HCT116 (cell line): Measurements from ENCODE around the gene DPP6. TPM values are rescaled to one million over a fixed set of nuclear protein-coding genes. Genes with fewer than 3 reads are reported as not detected.

Experiments used
- ATAC-seq: fragments of 200-7000 bp; cut with Tn5 transposase; 2 replicates; pipeline ENCODE4 v1.9.1; 2020; ENCODE audit warnings: mild to moderate bottlenecking, moderate library complexity
- BruUV-seq: library from RNA; stranded (reverse); fragments of 400-500 nt; replicated peaks from 2 replicates; lab custom pipeline; 2021; lab: Mats Ljungman, UMichigan
- CTCF ChIA-PET: fragments of 300-600 bp; sonication (Branson Sonifier 250); formaldehyde crosslinking; loops from one replicate; lab custom pipeline; 2021; ENCODE audit warnings: antibody characterized with exemption; lab: Charles Lee
- POLR2A ChIA-PET: fragments of 300-600, 350-600 bp; sonication (Branson Sonifier 250); formaldehyde crosslinking; loops from one replicate; lab custom pipeline; 2021; ENCODE audit warnings: antibody characterized with exemption; lab: Charles Lee
- RAD21 ChIA-PET, 2 experiments: fragments of 300-600 bp; sonication (Branson Sonifier 250); formaldehyde crosslinking; loops; one replicate each; lab custom pipeline; 2023; ENCODE audit warnings: low total read pairs in 2 of 2; ENCODE audit not compliant: uncharacterized antibody in 2 of 2, unreplicated experiment in 2 of 2, low non-redundant PET in 1 of 2; lab: Charles Lee
- DNase-seq: peaks from one replicate; pipeline ENCODE4 v3.0.0-alpha.2; 2010; ENCODE audit warnings: low read depth, low spot score
- H2AFZ ChIP-seq: fragments of 200-600 bp; shearing (Covaris generic), sonication (generic); 2 replicates; pipeline ENCODE4 v1.6.1; 2017; ENCODE audit warnings: low read depth, mixed run types, mixed read lengths, antibody characterized with exemption, low read length; ENCODE audit not compliant: poor library complexity, severe bottlenecking
- H3K27ac ChIP-seq: 2 replicates; pipeline ENCODE4 v1.5.1; 2012; ENCODE audit warnings: low read depth, low read length
- H3K27me3 ChIP-seq: fragments of 200-600 bp; sonication (generic); 2 replicates; pipeline ENCODE4 v1.6.1; 2016; ENCODE audit warnings: mixed run types, low read length, mixed read lengths; ENCODE audit not compliant: insufficient read depth
- H3K36me3 ChIP-seq, 2 experiments: fragments of 200-500 bp in 1 of 2; fragments of 200-600 bp in 1 of 2; sonication (Bioruptor generic) in 1 of 2; sonication (generic) in 1 of 2; 2 replicates each; pipeline versions ENCODE4 v1.5.1 to v1.6.1; 2014 to 2016; ENCODE audit warnings: low read length in 2 of 2, inconsistent platforms in 1 of 2, mixed read lengths in 1 of 2, mixed run types in 1 of 2; ENCODE audit not compliant: insufficient read depth in 2 of 2, control insufficient read depth in 1 of 2
- H3K4me1 ChIP-seq, 2 experiments: fragments of 200-600 bp in 1 of 2; sonication (generic) in 1 of 2; 2 replicates each; pipeline versions ENCODE4 v1.5.1 to v1.6.1; 2012 to 2017; ENCODE audit warnings: low read length in 2 of 2, inconsistent platforms in 1 of 2, mild to moderate bottlenecking in 1 of 2, mixed read lengths in 1 of 2, mixed run types in 1 of 2, moderate library complexity in 1 of 2; ENCODE audit not compliant: insufficient read depth in 2 of 2, control insufficient read depth in 1 of 2
- H3K4me2 ChIP-seq: fragments of 200-600 bp; sonication (generic); 2 replicates; pipeline ENCODE4 v1.6.1; 2017; ENCODE audit warnings: mixed run types, low read length, mixed read lengths
- H3K4me3 ChIP-seq, 2 experiments: fragments of 200-600 bp in 1 of 2; sonication (generic) in 1 of 2; replicated peaks in 1 of 2; 2 replicates each; pipeline ENCODE4 v1.5.1; 2011 to 2016; ENCODE audit warnings: low read length in 2 of 2, control low read depth in 1 of 2, low read depth in 1 of 2, mild to moderate bottlenecking in 1 of 2, mixed read lengths in 1 of 2, mixed run types in 1 of 2
- H3K79me2 ChIP-seq: fragments of 200-600 bp; sonication (generic); 2 replicates; pipeline ENCODE4 v1.6.1; 2017; ENCODE audit warnings: mild to moderate bottlenecking, mixed run types, low read length, moderate library complexity, mixed read lengths; ENCODE audit not compliant: insufficient read depth
- H3K9ac ChIP-seq: fragments of 200-600 bp; sonication (generic); 2 replicates; pipeline ENCODE4 v1.6.1; 2016; ENCODE audit warnings: low read length, mixed read lengths
- H3K9me2 ChIP-seq: fragments of 200-600 bp; sonication (generic), shearing (Covaris generic); 2 replicates; pipeline ENCODE4 v1.6.1; 2017; ENCODE audit warnings: mixed run types, mild to moderate bottlenecking, moderate library complexity; ENCODE audit not compliant: insufficient read depth
- H3K9me3 ChIP-seq, 2 experiments: fragments of 200-500 bp in 1 of 2; fragments of 200-600 bp in 1 of 2; sonication (Bioruptor generic) in 1 of 2; sonication (generic) in 1 of 2; 2 replicates each; pipeline ENCODE4 v1.6.1; 2014 to 2017; ENCODE audit warnings: low read length in 2 of 2, mixed read lengths in 2 of 2, inconsistent platforms in 1 of 2, low read depth in 1 of 2, mild to moderate bottlenecking in 1 of 2, mixed run types in 1 of 2, moderate library complexity in 1 of 2; ENCODE audit not compliant: control insufficient read depth in 1 of 2, insufficient read depth in 1 of 2
- H4K20me1 ChIP-seq: fragments of 200-600 bp; sonication (generic), shearing (Covaris generic); 2 replicates; pipeline ENCODE4 v1.6.1; 2017; ENCODE audit warnings: mixed run types, mild to moderate bottlenecking, moderate library complexity; ENCODE audit not compliant: insufficient read depth
- ATF3 ChIP-seq: IDR thresholded peaks from 2 replicates; pipeline ENCODE4 v1.6.1; 2012
- CBX3 ChIP-seq: IDR thresholded peaks from 2 replicates; pipeline ENCODE4 v1.6.1; 2012; ENCODE audit warnings: low read depth
- CEBPB ChIP-seq: IDR thresholded peaks from 2 replicates; pipeline ENCODE4 v1.6.1; 2012; ENCODE audit warnings: low read depth
- EGR1 ChIP-seq: IDR thresholded peaks from 2 replicates; pipeline ENCODE4 v1.6.1; 2012; ENCODE audit warnings: low read depth
- ELF1 ChIP-seq: IDR thresholded peaks from 2 replicates; pipeline ENCODE4 v1.6.1; 2012; ENCODE audit warnings: low read depth, borderline replicate concordance
- EZH2phosphoT487 ChIP-seq: fragments of 200-600 bp; IDR thresholded peaks from 2 replicates; pipeline ENCODE4 v1.6.1; 2018; ENCODE audit warnings: antibody characterized with exemption, borderline replicate concordance
- FOSL1 ChIP-seq: IDR thresholded peaks from 2 replicates; pipeline ENCODE4 v1.6.1; 2012; ENCODE audit warnings: low read depth
- JUND ChIP-seq: IDR thresholded peaks from 2 replicates; pipeline ENCODE4 v1.6.1; 2012
- MAX ChIP-seq: IDR thresholded peaks from 2 replicates; pipeline ENCODE4 v1.6.1; 2012
- POLR2A ChIP-seq: IDR thresholded peaks from 2 replicates; pipeline ENCODE4 v1.7.0; 2011; ENCODE audit warnings: borderline replicate concordance; ENCODE audit not compliant: insufficient read depth, insufficient read length; ENCODE audit errors: extremely low read depth
- POLR2AphosphoS5 ChIP-seq: IDR thresholded peaks from 2 replicates; pipeline ENCODE4 v1.6.1; 2011; ENCODE audit warnings: mild to moderate bottlenecking, low read depth, low read length, moderate library complexity
- RAD21 ChIP-seq: IDR thresholded peaks from 2 replicates; pipeline ENCODE4 v1.6.1; 2012; ENCODE audit warnings: low read depth, mild to moderate bottlenecking
- REST ChIP-seq: IDR thresholded peaks from 2 replicates; pipeline ENCODE4 v1.6.1; 2012; ENCODE audit warnings: low read depth
- TCF7L2 ChIP-seq: IDR thresholded peaks from 2 replicates; pipeline ENCODE4 v1.7.0; 2011; ENCODE audit warnings: borderline replicate concordance, inconsistent platforms; ENCODE audit not compliant: insufficient read depth, insufficient read length; ENCODE audit errors: extremely low read depth
- YY1 ChIP-seq: IDR thresholded peaks from 2 replicates; pipeline ENCODE4 v1.6.1; 2011; ENCODE audit warnings: low read length, low read depth, moderate library complexity, mild to moderate bottlenecking; ENCODE audit not compliant: insufficient replicate concordance; ENCODE audit errors: extremely low read depth
- ZFX ChIP-seq: fragments of 450-650 bp; IDR thresholded peaks from 2 replicates; pipeline ENCODE4 v1.6.1; 2017
- ZNF274 ChIP-seq: fragments of 200-500 bp; sonication (Bioruptor generic); IDR thresholded peaks from 2 replicates; pipeline ENCODE4 v1.6.1; 2014; ENCODE audit warnings: mild to moderate bottlenecking, low read depth, low read length, inconsistent platforms
- intact Hi-C: fragments of 100-400 bp; cut with micrococcal nuclease; formaldehyde crosslinking; loops from 2 replicates; pipeline ENCODE4 v1.10.0; 2022
- total RNA-seq: library from RNA; stranded (reverse); gene quantifications from one replicate; pipeline ENCODE4 v1.2.1, GENCODE V29; 2021; ENCODE audit not compliant: unreplicated experiment
- TF ChIP-seq, protein P1 (sequence below), 3 experiments: fragments of 200-600 bp in 1 of 3; sonication (generic) in 1 of 3; IDR thresholded peaks in 2 of 3; conservative IDR thresholded peaks in 1 of 3; 2 replicates each; pipeline ENCODE4 v1.5.1; 2012 to 2017; ENCODE audit warnings: low read depth in 2 of 3, low read length in 2 of 3, antibody characterized with exemption in 1 of 3, borderline replicate concordance in 1 of 3, control low read depth in 1 of 3, mild to moderate bottlenecking in 1 of 3, mixed read lengths in 1 of 3, mixed run types in 1 of 3, moderate library complexity in 1 of 3; ENCODE audit not compliant: insufficient read depth in 1 of 3

The DPP6 gene
- total RNA-seq, 1 experiment from 2014 or later: not detected

GRCh38 chr7:154326421-154326820 lies 274.2 kb downstream of the DPP6 start:
- RAD21 ChIA-PET: no interaction called here
- DNase-seq (no peak), ATAC-seq (no peak)
- no peaks in the 10 kb centered on the region for H3K9me2 ChIP-seq
- no peak overlapping the region for H3K9ac ChIP-seq
- intact Hi-C loops: no loop called here
- H4K20me1 ChIP-seq: no peaks in the 10 kb centered on the region
- no peak overlapping the region for H3K27ac ChIP-seq
- H3K9me3 ChIP-seq: peaks cover 0 to 13% of the 10 kb centered on the region in 2 experiments; a peak in 2 of 4 replicates
- no peaks in the 10 kb centered on the region for H3K36me3 ChIP-seq
- TF ChIP-seq FOSL1 (no peak), POLR2A (no peak), TCF7L2 (no peak), ELF1 (no peak), MAX (no peak), EGR1 (no peak), ATF3 (no peak), CBX3 (no peak), CEBPB (no peak), REST (no peak), ZFX (no peak), EZH2phosphoT487 (no peak), JUND (no peak), POLR2AphosphoS5 (no peak), YY1 (no peak), ZNF274 (no peak), RAD21 (no peak)
- TF ChIP-seq, protein P1, sequence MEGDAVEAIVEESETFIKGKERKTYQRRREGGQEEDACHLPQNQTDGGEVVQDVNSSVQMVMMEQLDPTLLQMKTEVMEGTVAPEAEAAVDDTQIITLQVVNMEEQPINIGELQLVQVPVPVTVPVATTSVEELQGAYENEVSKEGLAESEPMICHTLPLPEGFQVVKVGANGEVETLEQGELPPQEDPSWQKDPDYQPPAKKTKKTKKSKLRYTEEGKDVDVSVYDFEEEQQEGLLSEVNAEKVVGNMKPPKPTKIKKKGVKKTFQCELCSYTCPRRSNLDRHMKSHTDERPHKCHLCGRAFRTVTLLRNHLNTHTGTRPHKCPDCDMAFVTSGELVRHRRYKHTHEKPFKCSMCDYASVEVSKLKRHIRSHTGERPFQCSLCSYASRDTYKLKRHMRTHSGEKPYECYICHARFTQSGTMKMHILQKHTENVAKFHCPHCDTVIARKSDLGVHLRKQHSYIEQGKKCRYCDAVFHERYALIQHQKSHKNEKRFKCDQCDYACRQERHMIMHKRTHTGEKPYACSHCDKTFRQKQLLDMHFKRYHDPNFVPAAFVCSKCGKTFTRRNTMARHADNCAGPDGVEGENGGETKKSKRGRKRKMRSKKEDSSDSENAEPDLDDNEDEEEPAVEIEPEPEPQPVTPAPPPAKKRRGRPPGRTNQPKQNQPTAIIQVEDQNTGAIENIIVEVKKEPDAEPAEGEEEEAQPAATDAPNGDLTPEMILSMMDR (IDR thresholded peaks at IDR 0.05 in 2 of 3, conservative IDR thresholded peaks at IDR 0.05 in 1 of 3; ENCODE audit: borderline replicate concordance in 1 of 3, insufficient read depth in 1 of 3, low read depth in 2 of 3, low read length in 2 of 3): no peak
- no peaks in the 10 kb centered on the region for H3K79me2 ChIP-seq
- H3K4me2 ChIP-seq: no peak overlapping the region
- H2AFZ ChIP-seq: no peak overlapping the region
- POLR2A ChIA-PET: no interaction called here
- H3K27me3 ChIP-seq: no peaks in the 10 kb centered on the region
- H3K4me3 ChIP-seq: no peak overlapping the region
- no TSS peak for BruUV-seq
- CTCF ChIA-PET: no interaction called here
- no peaks in the 10 kb centered on the region for H3K4me1 ChIP-seq
